ENCODE measurements around the gene TRIM24. TPM values are rescaled to one million over a fixed set of nuclear protein-coding genes. Genes with fewer than 3 reads are reported as not detected.

TRIM24 gene
- total and polyA plus RNA-seq, 2 of the 13 experiments (the other 11 are each of a cell fraction or from before 2014, with no cell fraction given) = 100 to 106 TPM

DNA sequence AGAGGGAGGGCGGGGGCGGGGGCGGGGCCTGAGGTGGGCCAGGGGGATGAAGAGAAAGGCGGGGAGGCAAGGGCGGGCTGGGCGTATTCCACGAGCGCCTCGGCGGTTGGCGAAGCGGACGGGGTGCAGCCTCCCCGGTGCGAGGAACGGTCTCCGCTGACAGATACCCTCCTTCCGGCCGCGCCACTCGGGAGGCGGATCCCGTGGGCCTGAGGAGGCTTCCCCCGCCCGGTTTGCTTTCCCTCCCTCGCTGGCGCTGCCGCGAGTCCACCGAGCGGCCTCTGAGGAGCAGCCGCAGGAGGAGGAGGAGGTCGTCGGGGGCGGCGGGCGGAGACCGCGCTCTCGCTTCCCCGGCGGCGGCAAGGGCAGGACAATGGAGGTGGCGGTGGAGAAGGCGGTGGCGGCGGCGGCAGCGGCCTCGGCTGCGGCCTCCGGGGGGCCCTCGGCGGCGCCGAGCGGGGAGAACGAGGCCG, at the start of gene TRIM24 (continued):
- TF ChIP-seq POLR2AphosphoS2 (IDR thresholded peaks at IDR 0.05; ENCODE audit: low read depth, low read length) = no peak
- 0 out of 2 replicates have a peak, but pooled peaks have one; percentile 15 for TF ChIP-seq ZC3H13 (CRISPR knock-in tag; IDR thresholded peaks at IDR 0.05)
- no peak for TF ChIP-seq IKZF4 (CRISPR knock-in tag; IDR thresholded peaks at IDR 0.05; ENCODE audit: borderline replicate concordance, low read depth, not compliant biosample characterization)
- TF ChIP-seq THYN1 (CRISPR knock-in tag; IDR thresholded peaks at IDR 0.05; ENCODE audit: borderline replicate concordance, low read depth) = no peak
- no peak; the same call in 1 of the 2 replicates for TF ChIP-seq EEA1 (CRISPR knock-in tag; IDR thresholded peaks at IDR 0.05; ENCODE audit: borderline replicate concordance)
- no peak for TF ChIP-seq RFX3 (CRISPR knock-in tag; IDR thresholded peaks at IDR 0.05)
- TF ChIP-seq MEIS2 (CRISPR knock-in tag; IDR thresholded peaks at IDR 0.05) = peak; percentile 57; the same call in 1 of the 2 replicates
- TF ChIP-seq ZBTB3 (CRISPR knock-in tag; IDR thresholded peaks at IDR 0.05; ENCODE audit: borderline replicate concordance, low read depth) = peak; percentile 25; the same call in 1 of the 2 replicates
- TF ChIP-seq, protein P1, sequence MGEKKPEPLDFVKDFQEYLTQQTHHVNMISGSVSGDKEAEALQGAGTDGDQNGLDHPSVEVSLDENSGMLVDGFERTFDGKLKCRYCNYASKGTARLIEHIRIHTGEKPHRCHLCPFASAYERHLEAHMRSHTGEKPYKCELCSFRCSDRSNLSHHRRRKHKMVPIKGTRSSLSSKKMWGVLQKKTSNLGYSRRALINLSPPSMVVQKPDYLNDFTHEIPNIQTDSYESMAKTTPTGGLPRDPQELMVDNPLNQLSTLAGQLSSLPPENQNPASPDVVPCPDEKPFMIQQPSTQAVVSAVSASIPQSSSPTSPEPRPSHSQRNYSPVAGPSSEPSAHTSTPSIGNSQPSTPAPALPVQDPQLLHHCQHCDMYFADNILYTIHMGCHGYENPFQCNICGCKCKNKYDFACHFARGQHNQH (CRISPR knock-in tag; IDR thresholded peaks at IDR 0.05) = 0 out of 2 replicates have a peak, but pooled peaks have one; percentile 31
- no peak for TF ChIP-seq ZSCAN25 (CRISPR knock-in tag; IDR thresholded peaks at IDR 0.05)
- TF ChIP-seq RFXAP (CRISPR knock-in tag; IDR thresholded peaks at IDR 0.05; ENCODE audit: borderline replicate concordance) = no peak
- no peak for TF ChIP-seq ZNF652 (CRISPR knock-in tag; IDR thresholded peaks at IDR 0.05; ENCODE audit: borderline replicate concordance, low read depth)
- 0 out of 2 replicates have a peak, but pooled peaks have one; percentile 25 for TF ChIP-seq ZNF776 (CRISPR knock-in tag; IDR thresholded peaks at IDR 0.05)
- TF ChIP-seq, protein P2, sequence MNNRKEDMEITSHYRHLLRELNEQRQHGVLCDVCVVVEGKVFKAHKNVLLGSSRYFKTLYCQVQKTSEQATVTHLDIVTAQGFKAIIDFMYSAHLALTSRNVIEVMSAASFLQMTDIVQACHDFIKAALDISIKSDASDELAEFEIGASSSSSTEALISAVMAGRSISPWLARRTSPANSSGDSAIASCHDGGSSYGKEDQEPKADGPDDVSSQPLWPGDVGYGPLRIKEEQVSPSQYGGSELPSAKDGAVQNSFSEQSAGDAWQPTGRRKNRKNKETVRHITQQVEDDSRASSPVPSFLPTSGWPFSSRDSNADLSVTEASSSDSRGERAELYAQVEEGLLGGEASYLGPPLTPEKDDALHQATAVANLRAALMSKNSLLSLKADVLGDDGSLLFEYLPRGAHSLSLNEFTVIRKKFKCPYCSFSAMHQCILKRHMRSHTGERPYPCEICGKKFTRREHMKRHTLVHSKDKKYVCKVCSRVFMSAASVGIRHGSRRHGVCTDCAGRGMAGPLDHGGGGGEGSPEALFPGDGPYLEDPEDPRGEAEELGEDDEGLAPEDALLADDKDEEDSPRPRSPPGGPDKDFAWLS (CRISPR knock-in tag; IDR thresholded peaks at IDR 0.05; ENCODE audit: borderline replicate concordance) = 0 out of 2 replicates have a peak, but pooled peaks have one; percentile 35
- no peak for TF ChIP-seq ZNF253 (CRISPR knock-in tag; IDR thresholded peaks at IDR 0.05; ENCODE audit: borderline replicate concordance)
- TF ChIP-seq ZNF260 (CRISPR knock-in tag; IDR thresholded peaks at IDR 0.05; ENCODE audit: borderline replicate concordance, low read depth) = no peak
- TF ChIP-seq, protein P3, sequence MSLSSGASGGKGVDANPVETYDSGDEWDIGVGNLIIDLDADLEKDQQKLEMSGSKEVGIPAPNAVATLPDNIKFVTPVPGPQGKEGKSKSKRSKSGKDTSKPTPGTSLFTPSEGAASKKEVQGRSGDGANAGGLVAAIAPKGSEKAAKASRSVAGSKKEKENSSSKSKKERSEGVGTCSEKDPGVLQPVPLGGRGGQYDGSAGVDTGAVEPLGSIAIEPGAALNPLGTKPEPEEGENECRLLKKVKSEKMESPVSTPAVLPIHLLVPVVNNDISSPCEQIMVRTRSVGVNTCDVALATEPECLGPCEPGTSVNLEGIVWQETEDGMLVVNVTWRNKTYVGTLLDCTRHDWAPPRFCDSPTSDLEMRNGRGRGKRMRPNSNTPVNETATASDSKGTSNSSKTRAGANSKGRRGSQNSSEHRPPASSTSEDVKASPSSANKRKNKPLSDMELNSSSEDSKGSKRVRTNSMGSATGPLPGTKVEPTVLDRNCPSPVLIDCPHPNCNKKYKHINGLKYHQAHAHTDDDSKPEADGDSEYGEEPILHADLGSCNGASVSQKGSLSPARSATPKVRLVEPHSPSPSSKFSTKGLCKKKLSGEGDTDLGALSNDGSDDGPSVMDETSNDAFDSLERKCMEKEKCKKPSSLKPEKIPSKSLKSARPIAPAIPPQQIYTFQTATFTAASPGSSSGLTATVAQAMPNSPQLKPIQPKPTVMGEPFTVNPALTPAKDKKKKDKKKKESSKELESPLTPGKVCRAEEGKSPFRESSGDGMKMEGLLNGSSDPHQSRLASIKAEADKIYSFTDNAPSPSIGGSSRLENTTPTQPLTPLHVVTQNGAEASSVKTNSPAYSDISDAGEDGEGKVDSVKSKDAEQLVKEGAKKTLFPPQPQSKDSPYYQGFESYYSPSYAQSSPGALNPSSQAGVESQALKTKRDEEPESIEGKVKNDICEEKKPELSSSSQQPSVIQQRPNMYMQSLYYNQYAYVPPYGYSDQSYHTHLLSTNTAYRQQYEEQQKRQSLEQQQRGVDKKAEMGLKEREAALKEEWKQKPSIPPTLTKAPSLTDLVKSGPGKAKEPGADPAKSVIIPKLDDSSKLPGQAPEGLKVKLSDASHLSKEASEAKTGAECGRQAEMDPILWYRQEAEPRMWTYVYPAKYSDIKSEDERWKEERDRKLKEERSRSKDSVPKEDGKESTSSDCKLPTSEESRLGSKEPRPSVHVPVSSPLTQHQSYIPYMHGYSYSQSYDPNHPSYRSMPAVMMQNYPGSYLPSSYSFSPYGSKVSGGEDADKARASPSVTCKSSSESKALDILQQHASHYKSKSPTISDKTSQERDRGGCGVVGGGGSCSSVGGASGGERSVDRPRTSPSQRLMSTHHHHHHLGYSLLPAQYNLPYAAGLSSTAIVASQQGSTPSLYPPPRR (CRISPR knock-in tag; IDR thresholded peaks at IDR 0.05; ENCODE audit: borderline replicate concordance) = peak; percentile 76
- TF ChIP-seq SMC3 (IDR thresholded peaks at IDR 0.05; ENCODE audit: low read length) = no peak
- TF ChIP-seq, protein P4, sequence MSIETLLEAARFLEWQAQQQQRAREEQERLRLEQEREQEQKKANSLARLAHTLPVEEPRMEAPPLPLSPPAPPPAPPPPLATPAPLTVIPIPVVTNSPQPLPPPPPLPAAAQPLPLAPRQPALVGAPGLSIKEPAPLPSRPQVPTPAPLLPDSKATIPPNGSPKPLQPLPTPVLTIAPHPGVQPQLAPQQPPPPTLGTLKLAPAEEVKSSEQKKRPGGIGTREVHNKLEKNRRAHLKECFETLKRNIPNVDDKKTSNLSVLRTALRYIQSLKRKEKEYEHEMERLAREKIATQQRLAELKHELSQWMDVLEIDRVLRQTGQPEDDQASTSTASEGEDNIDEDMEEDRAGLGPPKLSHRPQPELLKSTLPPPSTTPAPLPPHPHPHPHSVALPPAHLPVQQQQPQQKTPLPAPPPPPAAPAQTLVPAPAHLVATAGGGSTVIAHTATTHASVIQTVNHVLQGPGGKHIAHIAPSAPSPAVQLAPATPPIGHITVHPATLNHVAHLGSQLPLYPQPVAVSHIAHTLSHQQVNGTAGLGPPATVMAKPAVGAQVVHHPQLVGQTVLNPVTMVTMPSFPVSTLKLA (IDR thresholded peaks at IDR 0.05) = no peak
- TF ChIP-seq FOXJ3 (CRISPR knock-in tag; IDR thresholded peaks at IDR 0.05; ENCODE audit: borderline replicate concordance) = no peak
